A549 (cell line): ENCODE data around the gene IRGQ. TPM values are rescaled to one million over a fixed set of nuclear protein-coding genes. Genes with fewer than 3 reads are reported as not detected.

ENCODE experiments used
- ATAC-seq, 2 experiments: fragments of 200-7000 bp in 1 of 2; fragments of >200 bp in 1 of 2; cut with Nextera tagmentation in 1 of 2; cut with Tn5 transposase in 1 of 2; 3 replicates each; pipeline versions ENCODE4 v1.8.0 to v1.9.1; 2018 to 2020; ENCODE audit warnings: mild to moderate bottlenecking in 1 of 2, moderate library complexity in 1 of 2
- CTCF ChIA-PET: fragments of 300-600 bp; sonication (Branson Sonifier 250); formaldehyde crosslinking; extraction: SDS; loops from one replicate; lab custom pipeline; 2021; ENCODE audit warnings: antibody characterized with exemption, inconsistent platforms; lab: Yijun Ruan, JAX
- POLR2A ChIA-PET: fragments of 350-600 bp; formaldehyde crosslinking; extraction: SDS; loops from one replicate; lab custom pipeline; 2021; ENCODE audit warnings: antibody characterized with exemption, inconsistent platforms; lab: Yijun Ruan, JAX
- DNase-seq, 2 experiments: peaks; one replicate each; pipeline versions ENCODE4 v3.0.0 to v3.0.0-alpha.2; 2011 to 2016; ENCODE audit warnings: low read depth in 1 of 2, low spot score in 1 of 2
- FAIRE-seq: peaks from 2 replicates; lab custom pipeline; 2011; peaks lifted over from hg19 to GRCh38; lab: Jason Lieb, UNC
- H3K27ac ChIP-seq, 2 experiments: fragments of >200 bp; sonication (Bioruptor Twin); formaldehyde crosslinking; 3 replicates each; pipeline ENCODE4 v1.5.1; 2016 to 2017
- H3K4me1 ChIP-seq: fragments of >200 bp; sonication (Bioruptor Twin); formaldehyde crosslinking; 3 replicates; pipeline ENCODE4 v1.6.1; 2016
- H3K4me2 ChIP-seq: fragments of >200 bp; sonication (Bioruptor Twin); formaldehyde crosslinking; 3 replicates; pipeline ENCODE4 v1.6.1; 2016
- H3K4me3 ChIP-seq: fragments of >200 bp; sonication (Bioruptor Twin); formaldehyde crosslinking; 3 replicates; pipeline ENCODE4 v1.5.1; 2016
- H3K9me3 ChIP-seq: fragments of >200 bp; sonication (Bioruptor Twin); formaldehyde crosslinking; 3 replicates; pipeline ENCODE4 v1.6.1; 2016
- CBX8 ChIP-seq: fragments of 200-600 bp; sonication (generic); IDR thresholded peaks from 2 replicates; pipeline ENCODE4 v1.6.1; 2016
- E2F6 ChIP-seq: IDR thresholded peaks from 2 replicates; pipeline ENCODE4 v1.6.1; 2012; ENCODE audit warnings: low read depth, borderline replicate concordance
- EHF ChIP-seq: fragments of 250-450 bp; sonication (Bioruptor Pico); IDR thresholded peaks from 2 replicates; pipeline ENCODE4 v1.5.0; 2020; ENCODE audit warnings: mild to moderate bottlenecking
- EP300 ChIP-seq, 2 experiments: fragments of >200 bp; sonication (Bioruptor Twin); formaldehyde crosslinking; IDR thresholded peaks; 2 replicates in 1 of 2; 3 replicates in 1 of 2; pipeline ENCODE4 v1.6.1; 2016 to 2017
- ESRRA ChIP-seq: fragments of 150-350 bp; IDR thresholded peaks from 2 replicates; pipeline ENCODE4 v1.6.1; 2014; ENCODE audit warnings: mild to moderate bottlenecking, low read length, borderline replicate concordance
- HOXA7 ChIP-seq: fragments of 250-450 bp; sonication (Bioruptor Pico); IDR thresholded peaks from 2 replicates; pipeline ENCODE4 v1.5.0; 2020; ENCODE audit warnings: mild to moderate bottlenecking, moderate library complexity
- KDM5A ChIP-seq: fragments of 200-600 bp; sonication (generic); IDR thresholded peaks from 2 replicates; pipeline ENCODE4 v1.6.1; 2016; ENCODE audit warnings: antibody characterized with exemption, mild to moderate bottlenecking
- NFE2L2 ChIP-seq: fragments of 150-350 bp; conservative IDR thresholded peaks from 2 replicates; pipeline ENCODE4 v1.6.1; 2014; ENCODE audit warnings: low read length
- NR3C1 ChIP-seq: fragments of >200 bp; sonication (Bioruptor Twin); formaldehyde crosslinking; IDR thresholded peaks from 3 replicates; pipeline ENCODE4 v1.6.1; 2017
- POLR2A ChIP-seq: IDR thresholded peaks from 2 replicates; pipeline ENCODE4 v1.6.1; 2012; ENCODE audit warnings: mild to moderate bottlenecking, low read length
- RFX5 ChIP-seq: fragments of 450-650 bp; IDR thresholded peaks from 2 replicates; pipeline ENCODE4 v1.7.1; 2014; ENCODE audit warnings: antibody characterized with exemption, mild to moderate bottlenecking, moderate library complexity
- RNF2 ChIP-seq: fragments of 200-600 bp; sonication (generic); IDR thresholded peaks from 2 replicates; pipeline ENCODE4 v1.6.1; 2016; ENCODE audit warnings: low read depth, mild to moderate bottlenecking, antibody characterized with exemption, moderate library complexity, borderline replicate concordance
- SMC3 ChIP-seq: fragments of >200 bp; sonication (Bioruptor Twin); formaldehyde crosslinking; IDR thresholded peaks from 3 replicates; pipeline ENCODE4 v1.6.1; 2018; ENCODE audit warnings: inconsistent platforms
- WGBS: methylation state at CpG from one replicate; pipeline ENCODE4 v1.1.6; 2017; ENCODE audit errors: missing lambda C conversion rate; 5-methylcytosine and 5-hydroxymethylcytosine counted together
- polyA plus RNA-seq, 4 experiments: library from polyadenylated mRNA; depleted of rRNA in 3 of 4; stranded (reverse); fragments of >200 nt; fragmentation: RNase III in 1 of 4; extraction: RNeasy Plus Mini Kit Qiagen cat#74134 plus additional on column Dnase treatment in 1 of 4; gene quantifications; 2 replicates in 3 of 4; 3 replicates in 1 of 4; pipeline ENCODE4 v1.2.3, GENCODE V29; 2011 to 2017
- TF ChIP-seq, protein P1 (sequence below): fragments of 450-650 bp; IDR thresholded peaks from 2 replicates; pipeline ENCODE4 v1.6.1; 2014; ENCODE audit warnings: antibody characterized with exemption
- TF ChIP-seq, protein P2 (sequence below): IDR thresholded peaks from 2 replicates; pipeline ENCODE4 v1.6.1; 2012
- TF ChIP-seq, protein P3 (sequence below): fragments of 200-600 bp; sonication (generic); IDR thresholded peaks from 2 replicates; pipeline ENCODE4 v1.6.1; 2016; ENCODE audit warnings: antibody characterized with exemption, mild to moderate bottlenecking, moderate library complexity
- TF ChIP-seq, protein P4 (sequence below): fragments of 150-350 bp; IDR thresholded peaks from 2 replicates; pipeline ENCODE4 v1.6.1; 2014; ENCODE audit warnings: low read depth, mild to moderate bottlenecking, low read length
- TF ChIP-seq, protein P5 (sequence below): fragments of 250-450 bp; sonication (Bioruptor Pico); IDR thresholded peaks from 2 replicates; pipeline ENCODE4 v1.5.0; 2021; ENCODE audit warnings: mild to moderate bottlenecking, moderate library complexity, borderline replicate concordance

IRGQ gene
- polyA plus RNA-seq, 2 of the 4 experiments (the other 2 are of a cell fraction), result 6.5 to 10.0 TPM

DNA sequence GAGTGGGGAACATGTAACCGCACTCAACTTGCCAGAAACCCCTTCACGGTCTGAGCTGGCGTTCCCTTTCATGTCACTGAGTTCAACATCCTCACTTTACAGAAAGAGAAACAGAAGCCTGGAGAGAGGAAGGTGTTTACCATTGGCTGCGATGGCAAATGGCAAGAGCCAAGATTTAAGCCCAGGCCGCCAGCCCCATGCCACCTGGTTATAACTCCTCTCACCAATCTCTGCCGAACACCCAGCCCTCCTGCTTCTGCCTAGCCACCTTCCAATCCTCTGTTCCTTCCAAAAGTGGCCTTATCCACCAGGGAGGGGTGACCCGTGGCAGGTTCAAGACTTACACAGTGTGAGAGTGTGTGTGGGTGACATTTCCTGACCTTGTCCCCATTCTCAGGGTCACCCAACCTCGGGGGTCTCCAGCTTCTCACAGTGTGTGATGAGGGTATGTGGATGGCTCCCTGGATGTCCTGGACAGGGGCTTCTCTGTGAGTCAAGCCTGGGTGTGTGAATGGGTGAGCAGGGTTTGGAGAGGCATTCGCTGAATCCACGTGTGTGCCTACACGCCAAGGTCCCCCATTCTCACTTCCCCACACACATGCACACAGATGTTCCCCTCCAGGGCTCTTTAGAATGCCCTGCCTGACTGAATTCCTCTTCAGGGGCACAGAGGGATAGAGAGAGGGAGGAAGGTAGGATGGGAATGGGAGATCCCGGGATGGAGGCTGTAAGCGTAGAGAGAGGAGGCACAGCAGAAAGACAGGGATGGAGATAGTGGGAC lies 42.5 kb upstream of the IRGQ start:
- FAIRE-seq, result no peak
- Histone ChIP-seq H3K4me1 (peaks cover 30% of the 10 kb centered on the region), H3K27ac (no peak overlapping the region), H3K4me2 (peak overlapping the region; percentile 100), H3K9me3 (no peaks in the 10 kb centered on the region), H3K4me3 (no peak overlapping the region; the same call in 2 of the 3 replicates)
- DNase-seq, result no peak
- ATAC-seq, result no peak; a peak in 1 of 6 replicates
- CTCF ChIA-PET, result interaction anchor here (0.8 to 2.0 kb wide), 4 partner anchors 12 to 44 kb away, joined by 3 to 9 read pairs (median 4); no protein-coding TSS in a partner anchor
- 83% methylated on average over 13 of the region's 13 CpGs for WGBS
- TF ChIP-seq NR3C1, result no peak
- no peak for TF ChIP-seq EHF (CRISPR knock-in tag)
- TF ChIP-seq E2F6, result no peak
- TF ChIP-seq, protein P1, sequence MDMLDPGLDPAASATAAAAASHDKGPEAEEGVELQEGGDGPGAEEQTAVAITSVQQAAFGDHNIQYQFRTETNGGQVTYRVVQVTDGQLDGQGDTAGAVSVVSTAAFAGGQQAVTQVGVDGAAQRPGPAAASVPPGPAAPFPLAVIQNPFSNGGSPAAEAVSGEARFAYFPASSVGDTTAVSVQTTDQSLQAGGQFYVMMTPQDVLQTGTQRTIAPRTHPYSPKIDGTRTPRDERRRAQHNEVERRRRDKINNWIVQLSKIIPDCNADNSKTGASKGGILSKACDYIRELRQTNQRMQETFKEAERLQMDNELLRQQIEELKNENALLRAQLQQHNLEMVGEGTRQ, result no peak
- no peak for TF ChIP-seq CBX8
- TF ChIP-seq, protein P2, sequence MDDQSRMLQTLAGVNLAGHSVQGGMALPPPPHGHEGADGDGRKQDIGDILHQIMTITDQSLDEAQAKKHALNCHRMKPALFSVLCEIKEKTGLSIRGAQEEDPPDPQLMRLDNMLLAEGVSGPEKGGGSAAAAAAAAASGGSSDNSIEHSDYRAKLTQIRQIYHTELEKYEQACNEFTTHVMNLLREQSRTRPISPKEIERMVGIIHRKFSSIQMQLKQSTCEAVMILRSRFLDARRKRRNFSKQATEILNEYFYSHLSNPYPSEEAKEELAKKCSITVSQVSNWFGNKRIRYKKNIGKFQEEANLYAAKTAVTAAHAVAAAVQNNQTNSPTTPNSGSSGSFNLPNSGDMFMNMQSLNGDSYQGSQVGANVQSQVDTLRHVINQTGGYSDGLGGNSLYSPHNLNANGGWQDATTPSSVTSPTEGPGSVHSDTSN, result no peak
- no peak for TF ChIP-seq POLR2A
- TF ChIP-seq NFE2L2, result no peak
- TF ChIP-seq ESRRA, result no peak
- no peak for TF ChIP-seq EP300 (IDR thresholded peaks at IDR 0.05)
- TF ChIP-seq, protein P3, sequence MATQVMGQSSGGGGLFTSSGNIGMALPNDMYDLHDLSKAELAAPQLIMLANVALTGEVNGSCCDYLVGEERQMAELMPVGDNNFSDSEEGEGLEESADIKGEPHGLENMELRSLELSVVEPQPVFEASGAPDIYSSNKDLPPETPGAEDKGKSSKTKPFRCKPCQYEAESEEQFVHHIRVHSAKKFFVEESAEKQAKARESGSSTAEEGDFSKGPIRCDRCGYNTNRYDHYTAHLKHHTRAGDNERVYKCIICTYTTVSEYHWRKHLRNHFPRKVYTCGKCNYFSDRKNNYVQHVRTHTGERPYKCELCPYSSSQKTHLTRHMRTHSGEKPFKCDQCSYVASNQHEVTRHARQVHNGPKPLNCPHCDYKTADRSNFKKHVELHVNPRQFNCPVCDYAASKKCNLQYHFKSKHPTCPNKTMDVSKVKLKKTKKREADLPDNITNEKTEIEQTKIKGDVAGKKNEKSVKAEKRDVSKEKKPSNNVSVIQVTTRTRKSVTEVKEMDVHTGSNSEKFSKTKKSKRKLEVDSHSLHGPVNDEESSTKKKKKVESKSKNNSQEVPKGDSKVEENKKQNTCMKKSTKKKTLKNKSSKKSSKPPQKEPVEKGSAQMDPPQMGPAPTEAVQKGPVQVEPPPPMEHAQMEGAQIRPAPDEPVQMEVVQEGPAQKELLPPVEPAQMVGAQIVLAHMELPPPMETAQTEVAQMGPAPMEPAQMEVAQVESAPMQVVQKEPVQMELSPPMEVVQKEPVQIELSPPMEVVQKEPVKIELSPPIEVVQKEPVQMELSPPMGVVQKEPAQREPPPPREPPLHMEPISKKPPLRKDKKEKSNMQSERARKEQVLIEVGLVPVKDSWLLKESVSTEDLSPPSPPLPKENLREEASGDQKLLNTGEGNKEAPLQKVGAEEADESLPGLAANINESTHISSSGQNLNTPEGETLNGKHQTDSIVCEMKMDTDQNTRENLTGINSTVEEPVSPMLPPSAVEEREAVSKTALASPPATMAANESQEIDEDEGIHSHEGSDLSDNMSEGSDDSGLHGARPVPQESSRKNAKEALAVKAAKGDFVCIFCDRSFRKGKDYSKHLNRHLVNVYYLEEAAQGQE, result no peak
- TF ChIP-seq SMC3, result no peak
- no peak for TF ChIP-seq KDM5A
- no peak for TF ChIP-seq HOXA7 (CRISPR knock-in tag)
- TF ChIP-seq, protein P4, sequence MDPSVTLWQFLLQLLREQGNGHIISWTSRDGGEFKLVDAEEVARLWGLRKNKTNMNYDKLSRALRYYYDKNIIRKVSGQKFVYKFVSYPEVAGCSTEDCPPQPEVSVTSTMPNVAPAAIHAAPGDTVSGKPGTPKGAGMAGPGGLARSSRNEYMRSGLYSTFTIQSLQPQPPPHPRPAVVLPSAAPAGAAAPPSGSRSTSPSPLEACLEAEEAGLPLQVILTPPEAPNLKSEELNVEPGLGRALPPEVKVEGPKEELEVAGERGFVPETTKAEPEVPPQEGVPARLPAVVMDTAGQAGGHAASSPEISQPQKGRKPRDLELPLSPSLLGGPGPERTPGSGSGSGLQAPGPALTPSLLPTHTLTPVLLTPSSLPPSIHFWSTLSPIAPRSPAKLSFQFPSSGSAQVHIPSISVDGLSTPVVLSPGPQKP, result no peak
- TF ChIP-seq, protein P5, sequence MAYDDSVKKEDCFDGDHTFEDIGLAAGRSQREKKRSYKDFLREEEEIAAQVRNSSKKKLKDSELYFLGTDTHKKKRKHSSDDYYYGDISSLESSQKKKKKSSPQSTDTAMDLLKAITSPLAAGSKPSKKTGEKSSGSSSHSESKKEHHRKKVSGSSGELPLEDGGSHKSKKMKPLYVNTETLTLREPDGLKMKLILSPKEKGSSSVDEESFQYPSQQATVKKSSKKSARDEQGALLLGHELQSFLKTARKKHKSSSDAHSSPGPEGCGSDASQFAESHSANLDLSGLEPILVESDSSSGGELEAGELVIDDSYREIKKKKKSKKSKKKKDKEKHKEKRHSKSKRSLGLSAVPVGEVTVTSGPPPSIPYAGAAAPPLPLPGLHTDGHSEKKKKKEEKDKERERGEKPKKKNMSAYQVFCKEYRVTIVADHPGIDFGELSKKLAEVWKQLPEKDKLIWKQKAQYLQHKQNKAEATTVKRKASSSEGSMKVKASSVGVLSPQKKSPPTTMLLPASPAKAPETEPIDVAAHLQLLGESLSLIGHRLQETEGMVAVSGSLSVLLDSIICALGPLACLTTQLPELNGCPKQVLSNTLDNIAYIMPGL (CRISPR knock-in tag), result no peak
- no peak for TF ChIP-seq RNF2
- no peak for TF ChIP-seq RFX5
- TF ChIP-seq, all 56 proteins: peak for 0
- POLR2A ChIA-PET, result no interaction called here
